ENCODE measurements around the gene PDE8B.

PDE8B gene

GRCh38 chr5:77189421-77189820, 21.1 kb upstream of the PDE8B start:
- no peak for DNase-seq

GRCh38 chr5:77192441-77193050, 17.9 kb upstream of the PDE8B start:
- no peak for DNase-seq

- DNase-seq, result no peak
These were observed 15.7 kb upstream of the PDE8B start for GRCh38 chr5:77194762-77195161.

GRCh38 chr5:77197840-77198554, 12.5 kb upstream of the PDE8B start:
- no peak for DNase-seq

GRCh38 chr5:77200663-77201062, 9.8 kb upstream of the PDE8B start:
- DNase-seq, result no peak

- DNase-seq, result no peak
These were observed 8.3 kb upstream of the PDE8B start for GRCh38 chr5:77202145-77202544.

- DNase-seq, result no peak
These were observed 5.5 kb upstream of the PDE8B start for GRCh38 chr5:77204967-77205366.

GRCh38 chr5:77208507-77209163, 1.8 kb upstream of the PDE8B start:
- DNase-seq, result no peak

- no peak for DNase-seq
These were observed 887 bp upstream of the PDE8B start for GRCh38 chr5:77209495-77210090.

- DNase-seq, result no peak
These were observed 647 bp downstream of the PDE8B start for GRCh38 chr5:77210964-77211690.

GRCh38 chr5:77211691-77212047, 1.2 kb downstream of the PDE8B start:
- no peak for DNase-seq

- DNase-seq, result no peak
These were observed 3.1 kb downstream of the PDE8B start for GRCh38 chr5:77213601-77214000.

GRCh38 chr5:77214151-77214550, 3.7 kb downstream of the PDE8B start:
- no peak for DNase-seq

GRCh38 chr5:77218263-77218662, 7.8 kb downstream of the PDE8B start:
- DNase-seq, result no peak

- no peak for DNase-seq
These were observed 10.6 kb downstream of the PDE8B start for GRCh38 chr5:77221115-77221514.

GRCh38 chr5:77222722-77223121, 12.2 kb downstream of the PDE8B start:
- DNase-seq, result no peak

GRCh38 chr5:77223653-77224052, 13.2 kb downstream of the PDE8B start:
- DNase-seq, result no peak

- no peak for DNase-seq
These were observed 14.3 kb downstream of the PDE8B start for GRCh38 chr5:77224672-77225355.

- no peak for DNase-seq
These were observed 15.1 kb downstream of the PDE8B start for GRCh38 chr5:77225531-77225930.

- no peak for DNase-seq
These were observed 19.4 kb downstream of the PDE8B start for GRCh38 chr5:77229887-77230286.

- DNase-seq, result no peak
These were observed 20.4 kb downstream of the PDE8B start for GRCh38 chr5:77230727-77231470.
